Gastrocnemius medialis (tissue), 4 donors: Measurements from ENCODE around the gene PARD3. TPM values are rescaled to one million over a fixed set of nuclear protein-coding genes. Genes with fewer than 3 reads are reported as not detected.

Source experiments
- ATAC-seq, 2 donors: fragments of 150-250 bp; one replicate each; pipeline ENCODE4 v1.9.1; 2016
- DNase-seq, 2 donors: peaks; one replicate each; pipeline ENCODE4 v3.0.0-alpha.2; 2019
- H3K27ac ChIP-seq, 4 donors: fragments of 200-600 bp; sonication (generic); 1 replicate in 1 of 4; 2 replicates in 3 of 4; pipeline ENCODE4 v1.5.1; 2016 to 2018; ENCODE audit warnings: mild to moderate bottlenecking in 2 of 4, moderate library complexity in 1 of 4
- H3K27me3 ChIP-seq, 3 donors: fragments of 200-600 bp; sonication (generic) in 2 of 3; 1 replicate in 1 of 3; 2 replicates in 2 of 3; pipeline versions ENCODE4 v1.5.1 to v1.6.0; 2016 to 2019; ENCODE audit warnings: mild to moderate bottlenecking in 1 of 3, moderate library complexity in 1 of 3
- H3K36me3 ChIP-seq, 2 donors: fragments of 200-600 bp; sonication (generic) in 1 of 2; one replicate each; pipeline ENCODE4 v1.5.1; 2017 to 2018
- H3K4me1 ChIP-seq, 2 donors: fragments of 200-600 bp; sonication (generic) in 1 of 2; one replicate each; pipeline ENCODE4 v1.5.1; 2016 to 2017; ENCODE audit warnings: mild to moderate bottlenecking in 2 of 2
- H3K4me3 ChIP-seq, 4 donors: fragments of 200-600 bp; sonication (generic) in 3 of 4; 1 replicate in 1 of 4; 2 replicates in 3 of 4; pipeline ENCODE4 v1.5.1; 2016 to 2019; ENCODE audit warnings: mild to moderate bottlenecking in 2 of 4
- H3K9me3 ChIP-seq, 3 donors: fragments of 200-600 bp; sonication (generic) in 2 of 3; 1 replicate in 1 of 3; 2 replicates in 2 of 3; pipeline ENCODE4 v1.5.1; 2016 to 2019
- CTCF ChIP-seq, 5 experiments: fragments of 450-650 bp in 3 of 5; fragments of 200-600 bp in 2 of 5; sonication (generic) in 2 of 5; IDR thresholded peaks in 4 of 5; conservative IDR thresholded peaks in 1 of 5; 1 replicate in 4 of 5; 2 replicates in 1 of 5; pipeline ENCODE4 v1.5.1; 2016 to 2019; ENCODE audit warnings: antibody characterized with exemption in 5 of 5, mild to moderate bottlenecking in 3 of 5, moderate library complexity in 3 of 5
- POLR2A ChIP-seq, 2 donors: fragments of 450-650 bp; IDR thresholded peaks; one replicate each; pipeline ENCODE4 v1.6.1; 2017; ENCODE audit warnings: antibody characterized with exemption in 2 of 2, mild to moderate bottlenecking in 2 of 2, moderate library complexity in 2 of 2
- in situ Hi-C, 4 donors: fragments of 200-750 bp; cut with MboI; loops; one replicate each; pipeline versions ENCODE4 v1.15.0 to v1.8.0; 2017; ENCODE audit warnings: low sequenced_read_pairs in 4 of 4
- intact Hi-C: fragments of 100-400 bp; cut with DNase I; formaldehyde crosslinking; loops from one replicate; pipeline ENCODE4 v1.15.1; 2023; ENCODE audit warnings: low total_unique reads
- total RNA-seq, 4 donors: library from RNA; depleted of rRNA; stranded (reverse); fragments of >200 nt; gene quantifications; one replicate each; pipeline versions ENCODE4 v1.1.0 to v1.2.3, GENCODE V29; 2016

The PARD3 gene
- total RNA-seq, 4 donors from 2014 or later, result 64.6 to 75.8 (median 68.3) TPM

DNA sequence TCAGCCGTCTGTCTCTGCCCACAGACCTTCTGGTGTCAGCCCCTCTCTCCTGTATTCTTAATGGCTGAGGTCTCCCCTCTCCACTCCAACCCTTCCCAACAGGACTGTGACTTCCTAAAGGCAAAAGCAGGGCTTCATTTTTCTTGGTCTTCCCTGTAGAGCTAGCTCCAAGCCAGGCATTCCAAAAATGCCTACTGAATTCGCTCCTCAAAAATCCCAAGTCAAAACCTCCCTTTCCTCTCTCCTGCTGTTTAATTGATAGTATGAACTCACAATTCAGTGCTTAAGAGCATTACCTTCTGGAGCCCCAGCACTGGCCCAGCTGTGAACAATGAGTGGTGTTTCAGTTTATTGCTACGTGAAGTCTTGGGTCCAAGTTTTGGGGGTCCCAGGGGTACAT lies 628.4 kb downstream of the PARD3 start:
- Histone ChIP-seq H3K4me3 (no peak overlapping the region), H3K9me3 (no peaks in the 10 kb centered on the region), H3K27me3 (no peaks in the 10 kb centered on the region), H3K36me3 (no peaks in the 10 kb centered on the region), H3K27ac (no peak overlapping the region), H3K4me1 (peaks cover 0 to 13% of the 10 kb centered on the region in 2 donors)
- intact Hi-C loops, result no loop called here
- ATAC-seq (no peak), DNase-seq (no peak)
- TF ChIP-seq POLR2A (IDR thresholded peaks at IDR 0.05) (no peak), CTCF (IDR thresholded peaks at IDR 0.05 in 4 of 5, conservative IDR thresholded peaks at IDR 0.05 in 1 of 5) (no peak)
- in situ Hi-C loops, result no loop called here

GRCh38 chr10:34185998-34186397 lies 629.1 kb downstream of the PARD3 start:
- in situ Hi-C loops, result no loop called here
- intact Hi-C loops, result no loop called here
- Histone ChIP-seq H3K36me3 (no peaks in the 10 kb centered on the region), H3K4me3 (no peak overlapping the region), H3K27me3 (no peaks in the 10 kb centered on the region), H3K27ac (no peak overlapping the region), H3K4me1 (peaks cover 0 to 15% of the 10 kb centered on the region in 2 donors), H3K9me3 (no peaks in the 10 kb centered on the region)
- no peak for TF ChIP-seq POLR2A (IDR thresholded peaks at IDR 0.05)
- no peak for TF ChIP-seq CTCF (IDR thresholded peaks at IDR 0.05 in 4 of 5, conservative IDR thresholded peaks at IDR 0.05 in 1 of 5)
- DNase-seq, result no peak
- no peak for ATAC-seq

DNA sequence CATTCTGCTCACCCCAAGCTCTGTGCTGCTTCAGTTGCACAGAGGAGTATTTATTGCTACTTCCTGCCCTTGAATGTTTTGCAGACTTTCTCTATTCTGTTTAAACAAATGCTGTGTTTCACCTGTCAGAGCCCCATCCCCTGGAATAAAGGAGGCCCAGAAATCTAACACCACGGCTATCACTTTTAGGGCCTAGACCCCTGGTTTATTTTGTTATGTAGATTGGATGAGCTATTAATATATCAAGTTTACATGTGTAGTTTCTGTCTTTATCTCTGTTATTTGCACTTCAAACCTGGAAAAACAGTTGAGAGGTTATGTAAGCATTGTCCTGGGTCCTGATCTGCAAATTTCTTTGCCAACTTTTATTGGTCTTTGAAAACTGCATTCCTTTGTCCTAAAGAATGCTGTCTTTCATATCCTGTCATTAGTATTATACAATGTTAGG lies 630.1 kb downstream of the PARD3 start:
- Histone ChIP-seq H3K4me3 (no peak overlapping the region), H3K4me1 (peaks cover 0 to 15% of the 10 kb centered on the region in 2 donors), H3K9me3 (no peaks in the 10 kb centered on the region), H3K27me3 (no peaks in the 10 kb centered on the region), H3K36me3 (no peaks in the 10 kb centered on the region), H3K27ac (no peak overlapping the region)
- no peak for DNase-seq
- no peak for ATAC-seq
- in situ Hi-C loops (no loop called here), intact Hi-C loops (no loop called here)
- no peak for TF ChIP-seq CTCF (IDR thresholded peaks at IDR 0.05 in 4 of 5, conservative IDR thresholded peaks at IDR 0.05 in 1 of 5)
- no peak for TF ChIP-seq POLR2A (IDR thresholded peaks at IDR 0.05)

GRCh38 chr10:34184397-34184796 lies 630.7 kb downstream of the PARD3 start:
- no peak for DNase-seq
- no peaks in the 10 kb centered on the region for H3K9me3 ChIP-seq
- no peak for TF ChIP-seq POLR2A (IDR thresholded peaks at IDR 0.05)
- no peak for TF ChIP-seq CTCF (IDR thresholded peaks at IDR 0.05 in 4 of 5, conservative IDR thresholded peaks at IDR 0.05 in 1 of 5)
- intact Hi-C loops, result no loop called here
- no peak for ATAC-seq
- H3K36me3 ChIP-seq, result no peaks in the 10 kb centered on the region
- no peaks in the 10 kb centered on the region for H3K27me3 ChIP-seq
- in situ Hi-C loops, result no loop called here
- H3K4me3 ChIP-seq, result no peak overlapping the region
- H3K4me1 ChIP-seq, result peaks cover 0 to 15% of the 10 kb centered on the region in 2 donors
- H3K27ac ChIP-seq, result no peak overlapping the region
